ENCODE measurements around the gene ATG4A.

DNA sequence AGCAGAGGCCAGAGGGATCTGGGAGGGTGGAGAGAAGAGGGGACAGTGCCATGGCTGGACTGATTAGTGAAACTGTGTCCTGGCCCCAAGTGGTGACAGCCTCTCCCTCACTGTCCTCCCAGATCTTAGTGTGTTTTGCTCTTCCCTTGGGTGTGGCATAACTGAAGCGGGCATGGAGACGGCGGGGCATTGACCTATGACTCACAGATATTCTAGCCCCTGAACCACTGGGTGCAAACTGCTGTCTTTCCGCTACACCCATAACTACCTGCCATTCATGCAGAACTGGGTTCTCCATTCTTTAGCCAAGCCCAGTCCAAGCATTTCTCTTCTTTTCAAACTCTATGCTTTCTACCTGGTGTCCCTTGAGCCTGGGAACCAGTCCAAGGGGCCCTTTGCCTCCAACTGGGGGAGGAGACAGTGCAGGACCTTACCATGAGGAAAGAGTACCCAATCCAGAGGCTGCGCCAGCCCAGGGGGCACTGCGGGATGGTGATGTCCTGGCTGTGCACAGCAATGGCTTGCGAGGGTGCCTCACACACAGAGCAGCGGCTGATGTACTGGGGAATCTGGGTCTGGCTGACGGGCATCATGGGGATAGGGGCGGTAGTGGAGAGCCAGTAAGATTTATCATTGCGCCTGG is 67.6 kb downstream of the ATG4A start:
- TF ChIP-seq CTCF (IDR thresholded peaks at IDR 0.05): no peak
- no peak for TF ChIP-seq POLR2A (IDR thresholded peaks at IDR 0.05)

Measured in right lobe of liver (tissue), 4 donors.